ENCODE results near the gene KTI12.
"Not testable (repeated sequence)": the region's sequence is repeated elsewhere in the genome, so short reads cannot be mapped to it uniquely, and the experiment has no call there.

Gene KTI12

GRCh38 chr1:52033190-52034049, at the start of gene KTI12:
TSS of gene KTI12 (minus strand) at chr1:52033810. CDS start at chr1:52033761, 49 bp downstream.
- DNase-seq, result peak; percentile 79

- no peak for DNase-seq
Measured at GRCh38 chr1:52080014-52080415, 46.4 kb upstream of the KTI12 start.

DNA sequence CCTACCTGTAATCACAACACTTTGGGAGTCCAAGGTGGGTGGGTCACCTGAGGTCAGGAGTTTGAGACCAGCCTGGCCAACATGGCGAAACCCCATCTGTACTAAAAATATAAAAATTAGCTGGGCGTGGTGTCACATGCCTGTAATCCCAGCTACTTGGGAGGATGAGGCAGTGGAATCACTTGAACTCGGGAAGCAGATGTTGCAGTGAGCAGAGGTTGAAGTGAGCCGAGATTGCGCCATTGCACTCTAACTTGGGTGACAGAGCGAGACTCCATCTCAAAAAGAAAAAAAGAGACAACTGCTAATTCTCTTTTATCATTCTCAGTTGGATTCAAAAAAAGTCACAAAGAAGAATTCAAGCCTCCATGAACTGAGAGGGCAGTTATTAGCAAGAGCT, 43.7 kb upstream of the KTI12 start:
- DNase-seq, result not testable (repeated sequence)

GRCh38 chr1:52072291-52072690, 38.7 kb upstream of the KTI12 start:
- DNase-seq, result no peak

- no peak for DNase-seq
Measured at GRCh38 chr1:52070704-52071103, 37.1 kb upstream of the KTI12 start.

DNA sequence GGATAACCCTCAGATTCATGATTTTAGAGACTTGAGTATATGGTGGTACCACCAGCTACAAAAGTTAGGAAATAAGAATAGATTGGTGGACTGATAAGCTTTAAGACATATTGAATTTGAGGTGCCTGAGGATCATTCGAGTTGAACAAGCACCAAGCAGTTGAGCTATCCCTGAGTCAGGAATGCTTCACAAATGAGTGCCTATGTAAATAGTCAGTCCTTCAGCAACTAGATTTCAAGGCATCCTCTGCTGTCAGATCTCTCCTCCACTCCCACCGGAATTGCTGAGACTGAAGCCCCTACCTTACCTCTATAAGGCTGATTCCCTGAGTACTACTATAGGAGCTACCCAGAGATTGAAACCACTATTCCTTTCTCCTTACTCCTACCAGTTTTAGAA, 29.6 kb upstream of the KTI12 start:
- DNase-seq, result no peak

- DNase-seq, result no peak
Measured at GRCh38 chr1:52060822-52061221, 27.2 kb upstream of the KTI12 start.

DNA sequence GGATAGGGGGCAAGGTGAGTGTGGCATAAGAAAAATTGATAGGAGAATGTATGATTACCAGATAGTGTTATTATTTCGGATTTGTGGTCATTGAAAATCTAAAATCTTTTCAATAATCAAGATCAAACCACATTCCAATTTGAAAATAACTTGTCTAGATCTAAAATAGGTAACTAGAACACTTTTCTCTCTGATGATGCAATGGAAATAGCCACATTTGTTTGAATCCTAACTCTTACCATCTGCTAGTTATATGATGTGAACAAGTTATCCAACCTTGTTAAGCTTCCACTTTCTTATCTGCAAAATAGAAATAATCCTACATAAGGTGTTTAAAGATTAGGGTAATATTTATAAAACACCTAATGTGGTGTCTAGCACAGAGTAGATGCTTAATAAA, 26.3 kb upstream of the KTI12 start:
- DNase-seq, result no peak

- no peak for DNase-seq
Measured at GRCh38 chr1:52059321-52059720, 25.7 kb upstream of the KTI12 start.

DNA sequence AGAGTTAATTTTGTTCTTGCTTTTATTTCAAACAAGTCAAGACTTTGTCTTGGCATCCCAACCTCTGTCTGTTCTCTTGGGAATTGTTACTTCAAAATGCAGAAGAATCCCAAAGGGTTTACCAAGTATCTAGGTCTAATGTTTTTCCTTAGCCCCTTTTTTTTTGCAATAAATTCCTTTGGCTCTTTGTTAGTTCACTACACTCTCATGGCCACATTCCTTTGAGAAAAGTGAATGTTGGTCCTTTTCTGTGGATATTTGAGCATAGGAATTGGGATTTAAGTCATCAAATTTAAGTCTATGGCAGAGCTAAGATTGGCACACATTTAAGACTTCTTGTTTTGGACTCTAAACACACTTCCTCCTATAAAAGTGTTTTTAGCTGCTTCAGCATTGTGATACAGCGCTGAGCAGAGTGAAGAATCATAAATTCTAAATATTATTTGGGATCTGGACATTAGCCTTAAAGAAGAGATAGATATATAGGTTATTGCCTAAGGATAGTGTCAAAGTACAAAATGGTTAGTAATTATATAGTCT, 24.3 kb upstream of the KTI12 start:
- DNase-seq, result no peak

GRCh38 chr1:52057255-52057654, 23.6 kb upstream of the KTI12 start:
- DNase-seq, result no peak

- DNase-seq, result no peak
Measured at GRCh38 chr1:52056937-52057231, 23.3 kb upstream of the KTI12 start.

DNA sequence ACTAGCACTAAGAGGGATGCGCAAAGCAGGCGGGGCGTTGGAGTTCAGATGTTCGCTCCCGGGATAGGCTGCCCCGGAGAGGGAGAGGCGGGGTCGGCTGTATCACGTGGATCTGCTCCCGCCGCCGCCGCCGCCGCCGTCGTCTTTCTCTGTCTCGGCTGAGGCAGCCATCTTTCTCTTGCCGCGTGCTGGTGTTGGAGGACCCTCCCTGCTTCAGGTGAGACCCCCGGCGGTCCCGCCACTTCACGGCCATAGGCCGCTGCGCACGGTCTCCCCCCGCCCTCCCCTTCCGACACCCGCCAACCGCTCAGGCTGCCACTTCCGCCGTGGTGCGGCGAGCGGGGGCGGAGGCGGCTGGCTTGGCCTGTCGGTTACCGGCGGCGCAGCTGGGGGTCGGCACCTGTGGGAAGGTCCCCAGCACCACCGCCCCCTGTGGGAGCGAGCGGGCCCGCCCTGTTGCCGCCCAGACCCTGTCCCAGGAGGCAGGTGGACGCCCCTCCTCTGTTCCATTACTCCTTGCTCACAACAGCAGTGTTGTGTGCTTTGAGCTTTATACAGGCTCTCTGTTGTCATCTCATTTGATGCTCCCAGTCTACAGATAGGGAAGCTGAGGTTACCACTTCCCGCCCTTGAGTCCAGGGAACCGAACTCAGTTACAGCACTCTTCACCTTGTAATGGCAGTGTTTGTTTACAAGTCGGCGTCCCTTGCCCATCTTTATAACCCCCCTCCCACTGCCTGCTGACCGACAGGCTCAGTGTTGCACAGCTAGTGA, 22.7 kb upstream of the KTI12 start, which contains the start of gene BTF3L4:
Gene BTF3L4, plus strand, starts transcription at position 133 of the 774 bp plus-strand sequence. CDS start 3,553 bp downstream, outside the sequence.
- peak; percentile 95 for DNase-seq

GRCh38 chr1:52055866-52056162, 22.2 kb upstream of the KTI12 start:
- no peak for DNase-seq

GRCh38 chr1:52055066-52055865, 21.7 kb upstream of the KTI12 start, which contains the start of gene TXNDC12:
TSS of gene TXNDC12 (minus strand) at chr1:52055191. CDS start at chr1:52055096, 95 bp downstream.
- DNase-seq, result peak; percentile 87

GRCh38 chr1:52054496-52055065, 21.0 kb upstream of the KTI12 start:
- DNase-seq, result no peak

DNA sequence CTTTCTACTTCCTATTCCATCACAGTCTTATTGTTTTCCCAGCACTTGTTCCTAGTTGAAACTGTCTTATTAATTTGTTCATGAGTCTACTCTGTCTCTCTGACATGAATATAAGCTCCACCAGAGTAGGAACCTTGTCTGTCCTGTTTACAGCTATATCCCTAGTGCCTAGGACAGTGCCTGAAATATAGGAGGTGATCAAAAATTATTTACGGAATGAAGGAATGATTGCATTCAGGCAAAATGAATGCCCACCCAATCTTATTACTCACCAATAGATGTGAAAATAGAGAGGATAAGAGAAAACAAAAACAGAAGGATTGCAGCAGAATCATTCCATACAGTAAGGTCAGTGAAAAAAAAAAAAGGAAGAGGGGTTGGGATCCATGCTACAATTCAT, 20.3 kb upstream of the KTI12 start:
- no peak for DNase-seq

GRCh38 chr1:52049337-52049736, 15.7 kb upstream of the KTI12 start:
- not testable (repeated sequence) for DNase-seq

DNA sequence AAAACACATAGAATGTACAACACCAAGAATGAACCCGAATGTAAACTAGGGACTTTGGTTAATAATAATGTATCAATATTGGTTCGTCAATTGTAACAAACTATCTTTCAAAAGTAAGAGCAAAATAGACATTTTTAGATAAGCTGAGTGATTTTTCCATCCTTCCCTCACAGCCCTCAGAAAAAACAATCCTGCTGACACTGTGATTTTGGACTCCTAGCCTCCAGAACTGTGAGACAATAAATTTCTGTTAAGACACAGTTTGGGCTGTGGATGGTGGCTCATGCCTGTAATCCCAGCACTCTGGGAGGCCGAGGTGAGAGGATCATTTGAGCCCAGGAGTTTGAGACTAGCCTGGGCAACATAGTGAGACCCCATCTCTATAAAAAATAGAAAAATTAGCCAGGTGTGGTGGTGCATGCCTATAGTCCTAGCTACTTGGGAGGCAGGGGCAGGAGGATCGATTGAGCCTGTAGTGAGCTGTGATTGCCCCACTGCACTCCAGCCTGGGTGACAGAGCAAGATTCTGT, 12.1 kb upstream of the KTI12 start:
- DNase-seq, result not testable (repeated sequence)

GRCh38 chr1:52045236-52045635, 11.6 kb upstream of the KTI12 start:
- DNase-seq, result no peak

GRCh38 chr1:52041551-52042185, 8.1 kb upstream of the KTI12 start:
- DNase-seq, result no peak

GRCh38 chr1:52037909-52038308, 4.3 kb upstream of the KTI12 start:
- DNase-seq, result no peak
